ENCODE measurements around the gene ZNF530. TPM values are rescaled to one million over a fixed set of nuclear protein-coding genes. Genes with fewer than 3 reads are reported as not detected.
A peak's percentile ranks its signal among the peaks of the same experiment; 100 is the strongest.

ZNF530 gene
- total and polyA plus RNA-seq, 12 donors = 3.2 to 5.8 (median 4.5) TPM

DNA sequence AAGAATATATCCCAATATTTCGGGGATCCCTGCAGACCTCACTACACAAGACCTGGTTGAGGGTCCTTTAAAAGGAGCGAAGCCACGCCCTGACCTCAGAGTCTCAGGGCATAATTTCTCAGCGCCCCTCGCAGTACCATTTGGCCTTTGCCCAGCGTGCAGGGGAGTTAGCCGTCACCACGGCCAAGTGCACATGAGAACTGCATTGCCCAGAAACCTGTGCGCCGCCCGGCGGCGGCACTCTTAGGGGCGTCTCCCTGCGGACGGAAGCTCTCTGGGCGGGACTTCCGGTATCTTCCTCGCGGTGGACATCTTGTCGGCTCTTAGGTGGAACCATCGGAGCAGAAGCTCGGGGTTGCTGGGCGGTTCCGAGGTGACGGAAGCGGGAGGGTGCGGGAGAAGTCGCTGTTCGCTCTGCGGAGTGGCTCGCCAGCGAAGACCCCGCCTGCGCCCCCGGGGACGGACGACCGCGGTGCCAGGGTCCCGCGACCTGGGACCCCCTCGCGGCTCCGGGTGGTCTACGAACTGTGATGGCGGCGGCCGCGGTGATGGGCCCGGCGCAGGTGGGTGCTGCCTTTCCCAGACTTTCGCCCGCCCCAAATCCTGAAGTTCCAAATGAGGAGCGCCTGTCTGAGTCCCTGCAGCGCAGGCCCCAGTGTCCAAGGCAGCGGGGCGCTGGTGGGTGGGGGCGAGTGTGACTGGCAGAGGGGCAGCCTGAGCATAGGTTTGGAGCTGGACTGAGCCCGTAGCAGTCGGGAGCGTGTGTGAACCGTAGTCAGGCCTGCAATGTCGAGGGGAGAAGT, 14.5 kb downstream of the ZNF530 start, which contains the start of gene ZNF134:
TSS of gene ZNF134 (plus strand) at position 302 of the 803 bp plus-strand sequence. CDS start 5,227 bp downstream, outside the sequence.
- WGBS, 2 donors = 2% methylated on average over 64 of the region's 64 CpGs
- ATAC-seq = peak; percentile 96 to 100 (median 99)
- peak within 1 kb of the TSS; percentile 66 to 100 (median 94) for H3K4me3 ChIP-seq
- TF ChIP-seq, protein P1, sequence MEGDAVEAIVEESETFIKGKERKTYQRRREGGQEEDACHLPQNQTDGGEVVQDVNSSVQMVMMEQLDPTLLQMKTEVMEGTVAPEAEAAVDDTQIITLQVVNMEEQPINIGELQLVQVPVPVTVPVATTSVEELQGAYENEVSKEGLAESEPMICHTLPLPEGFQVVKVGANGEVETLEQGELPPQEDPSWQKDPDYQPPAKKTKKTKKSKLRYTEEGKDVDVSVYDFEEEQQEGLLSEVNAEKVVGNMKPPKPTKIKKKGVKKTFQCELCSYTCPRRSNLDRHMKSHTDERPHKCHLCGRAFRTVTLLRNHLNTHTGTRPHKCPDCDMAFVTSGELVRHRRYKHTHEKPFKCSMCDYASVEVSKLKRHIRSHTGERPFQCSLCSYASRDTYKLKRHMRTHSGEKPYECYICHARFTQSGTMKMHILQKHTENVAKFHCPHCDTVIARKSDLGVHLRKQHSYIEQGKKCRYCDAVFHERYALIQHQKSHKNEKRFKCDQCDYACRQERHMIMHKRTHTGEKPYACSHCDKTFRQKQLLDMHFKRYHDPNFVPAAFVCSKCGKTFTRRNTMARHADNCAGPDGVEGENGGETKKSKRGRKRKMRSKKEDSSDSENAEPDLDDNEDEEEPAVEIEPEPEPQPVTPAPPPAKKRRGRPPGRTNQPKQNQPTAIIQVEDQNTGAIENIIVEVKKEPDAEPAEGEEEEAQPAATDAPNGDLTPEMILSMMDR (IDR thresholded peaks at IDR 0.05) = peak in 7 of 9 donors; percentile 27 to 64 (median 53)
- H3K27me3 ChIP-seq = no peaks in the 10 kb centered on the region
- peak within 1 kb of the TSS in 9 of 10 donors; percentile 54 to 89 (median 85) for H3K27ac ChIP-seq
- peak; percentile 93 to 94 for DNase-seq
- peaks cover 2 to 43% (median 33%) of the 10 kb centered on the region in 9 donors for H3K36me3 ChIP-seq
- peaks cover 0 to 69% (median 50%) of the 10 kb centered on the region in 11 donors for H3K9me3 ChIP-seq
- H3K4me1 ChIP-seq = peaks cover 0 to 33% (median 14%) of the 10 kb centered on the region in 9 donors
- intact Hi-C loops (cut with DNase I) = loop anchor here in 3 of 10 donors (2.0 to 10.0 kb wide), 2 partner anchors 19 to 49 kb away; partner anchors contain the start of gene ZNF211 (in 2 of the 3)

DNA sequence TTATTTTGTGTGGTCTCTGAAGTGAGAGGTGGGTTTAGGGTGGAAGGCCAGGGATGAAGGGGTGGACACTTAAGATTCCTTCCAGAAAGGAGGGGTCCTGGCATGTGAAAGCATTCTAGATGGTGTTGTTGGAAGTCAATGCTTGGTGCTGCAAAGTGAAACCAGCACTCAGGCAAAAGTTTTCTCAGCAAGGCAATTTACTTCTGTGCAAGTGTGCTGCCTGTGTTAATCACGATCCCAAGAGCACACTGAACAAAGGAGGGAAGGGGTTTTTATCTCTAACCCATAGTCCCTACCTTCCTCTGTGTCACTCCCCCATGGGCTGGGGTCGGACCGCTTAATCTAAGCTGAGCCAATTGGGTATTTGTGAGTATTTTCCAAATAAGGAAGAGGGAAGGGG, 15.7 kb downstream of the ZNF530 start:
- peaks cover 9 to 55% (median 46%) of the 10 kb centered on the region in 9 donors for H3K36me3 ChIP-seq
- ATAC-seq = no peak
- TF ChIP-seq, protein P1 (IDR thresholded peaks at IDR 0.05) = no peak
- H3K4me3 ChIP-seq = peak overlapping the region in 8 of 10 donors; percentile 91 to 100 (median 96)
- WGBS, 2 donors = 98 to 100% methylated on average over 3 of the region's 3 CpGs
- peaks cover 0 to 75% (median 62%) of the 10 kb centered on the region in 11 donors for H3K9me3 ChIP-seq
- no peak overlapping the region for H3K27ac ChIP-seq
- intact Hi-C loops (cut with DNase I) = loop anchor here in 3 of 10 donors (2.0 to 10.0 kb wide), 2 partner anchors 17 to 51 kb away; partner anchors contain the start of gene ZNF211 (in 2 of the 3)
- peaks cover 0 to 33% (median 14%) of the 10 kb centered on the region in 9 donors for H3K4me1 ChIP-seq
- no peak for DNase-seq
- no peaks in the 10 kb centered on the region for H3K27me3 ChIP-seq

DNA sequence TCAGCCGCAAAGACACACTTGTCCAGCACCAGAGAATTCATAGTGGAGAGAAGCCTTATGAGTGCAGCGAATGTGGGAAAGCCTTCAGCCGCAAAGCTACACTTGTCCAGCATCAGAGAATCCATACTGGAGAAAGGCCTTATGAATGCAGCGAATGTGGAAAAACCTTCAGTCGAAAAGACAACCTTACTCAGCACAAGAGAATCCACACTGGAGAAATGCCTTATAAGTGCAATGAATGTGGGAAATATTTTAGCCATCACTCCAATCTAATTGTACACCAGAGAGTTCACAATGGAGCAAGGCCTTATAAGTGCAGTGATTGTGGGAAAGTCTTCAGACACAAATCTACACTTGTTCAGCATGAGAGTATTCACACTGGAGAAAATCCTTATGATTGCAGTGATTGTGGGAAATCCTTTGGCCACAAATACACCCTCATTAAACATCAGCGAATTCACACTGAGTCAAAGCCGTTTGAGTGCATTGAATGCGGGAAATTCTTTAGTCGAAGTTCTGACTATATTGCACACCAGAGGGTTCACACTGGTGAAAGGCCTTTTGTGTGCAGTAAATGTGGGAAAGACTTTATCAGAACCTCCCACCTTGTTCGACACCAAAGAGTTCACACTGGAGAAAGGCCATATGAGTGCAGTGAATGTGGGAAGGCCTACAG, 21.1 kb downstream of the ZNF530 start:
- H3K4me3 ChIP-seq = no peak overlapping the region
- peaks cover 4 to 100% (median 98%) of the 10 kb centered on the region in 11 donors for H3K9me3 ChIP-seq

More for the DNA sequence above, 21.1 kb downstream of the ZNF530 start:
- intact Hi-C loops (cut with DNase I) = no loop called here
- Histone ChIP-seq H3K27me3 (no peaks in the 10 kb centered on the region), H3K36me3 (peaks cover 19 to 96% (median 75%) of the 10 kb centered on the region in 9 donors), H3K4me1 (peaks cover 0 to 15% (median 0%) of the 10 kb centered on the region in 9 donors), H3K27ac (no peak overlapping the region)
- TF ChIP-seq, protein P1 (IDR thresholded peaks at IDR 0.05) = no peak
- DNase-seq = no peak
- WGBS, 2 donors = 99% methylated on average over 10 of the region's 10 CpGs
- ATAC-seq = no peak
